IPS-20b (cell line): ENCODE measurements around the gene OPN4.
A peak's percentile ranks its signal among the peaks of the same experiment; 100 is the strongest.

Source experiments
- H3K27ac ChIP-seq: one replicate; pipeline ENCODE4 v1.5.1; 2013; ENCODE audit warnings: low read length
- H3K27me3 ChIP-seq: 2 replicates; pipeline ENCODE4 v1.6.1; 2013; ENCODE audit warnings: mild to moderate bottlenecking, low read length, inconsistent platforms; ENCODE audit not compliant: insufficient read depth
- H3K36me3 ChIP-seq: 2 replicates; pipeline ENCODE4 v1.6.1; 2013; ENCODE audit warnings: low read depth, mild to moderate bottlenecking, inconsistent platforms, low read length, moderate library complexity; ENCODE audit not compliant: insufficient read depth
- H3K4me1 ChIP-seq: 2 replicates; pipeline ENCODE4 v1.6.1; 2013; ENCODE audit warnings: mild to moderate bottlenecking, control low read depth, inconsistent platforms, low read length, moderate library complexity; ENCODE audit not compliant: insufficient read depth
- H3K4me3 ChIP-seq: 2 replicates; pipeline ENCODE4 v1.5.1; 2013; ENCODE audit warnings: mild to moderate bottlenecking, low read length, inconsistent platforms
- H3K9ac ChIP-seq: 2 replicates; pipeline ENCODE4 v1.6.1; 2013; ENCODE audit warnings: low read depth, mild to moderate bottlenecking, inconsistent platforms, low read length, moderate library complexity
- H3K9me3 ChIP-seq: 2 replicates; pipeline ENCODE4 v1.6.1; 2013; ENCODE audit warnings: mild to moderate bottlenecking, low read depth, low read length, inconsistent platforms; ENCODE audit not compliant: insufficient read depth

OPN4 gene

DNA sequence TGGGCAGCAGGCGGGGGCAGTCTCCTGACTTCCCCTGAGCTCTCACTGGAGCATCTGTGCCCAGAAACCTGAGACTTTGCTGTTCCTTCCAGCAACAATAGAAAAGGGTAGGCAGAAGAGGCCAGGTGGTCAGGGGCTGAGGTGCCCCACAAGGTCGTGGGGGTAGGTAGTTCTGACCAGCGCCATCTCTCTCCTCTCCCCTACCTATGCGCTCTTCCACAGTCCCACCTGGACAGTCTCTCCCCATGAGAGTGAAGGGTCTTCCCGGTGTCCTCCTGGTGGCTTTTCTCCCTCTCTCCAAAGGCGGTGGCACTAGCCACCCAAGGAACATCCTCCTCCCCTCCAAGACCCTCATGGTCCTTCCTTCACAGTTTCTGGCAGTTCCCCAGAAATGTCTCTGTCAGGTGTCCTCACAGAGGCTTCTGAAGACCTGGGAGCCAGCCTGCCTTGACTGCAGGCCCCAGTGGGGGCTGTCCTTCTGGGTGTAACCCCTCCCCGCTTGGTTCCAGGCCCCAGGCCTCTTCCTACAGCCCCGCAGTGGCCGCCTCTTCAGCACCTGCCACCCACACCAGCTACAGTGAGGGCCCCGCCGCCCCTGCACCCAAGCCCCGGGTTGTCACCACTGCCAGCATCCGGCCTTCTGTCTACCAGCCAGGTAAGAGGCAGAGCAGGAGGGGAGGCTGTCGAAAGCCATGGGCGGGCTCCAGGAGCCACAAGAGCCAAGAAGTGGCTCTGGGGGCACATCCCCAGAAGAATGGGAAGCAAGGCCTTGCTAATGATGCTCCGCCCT lies 55.2 kb downstream of the OPN4 start:
- no peak overlapping the region for H3K9ac ChIP-seq
- H3K4me3 ChIP-seq, result no peak overlapping the region
- H3K27me3 ChIP-seq, result no peaks in the 10 kb centered on the region
- H3K27ac ChIP-seq, result no peak overlapping the region
- no peaks in the 10 kb centered on the region for H3K36me3 ChIP-seq
- H3K4me1 ChIP-seq, result peaks cover 7% of the 10 kb centered on the region; the same call in 1 of the 2 replicates
- no peaks in the 10 kb centered on the region for H3K9me3 ChIP-seq

DNA sequence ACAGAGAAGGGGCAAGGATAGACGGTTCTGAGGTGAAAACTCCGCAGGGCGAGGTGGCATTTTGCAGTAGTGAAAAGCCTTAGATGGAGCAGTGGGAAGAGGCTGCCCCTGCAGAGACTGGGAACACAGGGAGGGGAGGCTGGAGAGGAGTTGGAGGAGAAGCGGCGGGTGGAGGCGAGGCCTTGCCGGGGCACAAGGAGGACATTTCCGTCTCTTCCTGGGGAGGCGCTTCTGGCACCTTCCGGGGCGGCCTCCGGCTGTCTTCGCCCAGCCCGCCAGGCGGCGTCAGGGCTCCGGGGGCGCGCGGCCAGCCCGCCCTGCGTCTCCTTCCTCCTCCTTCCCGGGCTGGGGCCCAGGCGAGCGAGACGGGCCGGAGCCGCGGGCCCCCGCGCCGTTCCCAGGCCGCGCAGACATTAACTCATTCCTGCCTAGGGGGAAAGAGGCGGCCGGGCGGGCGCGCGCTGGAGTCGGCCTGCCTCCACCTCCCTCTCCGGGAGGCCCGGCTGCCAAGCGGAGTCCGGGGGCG lies 56.7 kb downstream of the OPN4 start:
- Histone ChIP-seq H3K27me3 (no peaks in the 10 kb centered on the region), H3K36me3 (no peaks in the 10 kb centered on the region), H3K4me3 (peak overlapping the region; percentile 78; the same call in 1 of the 2 replicates), H3K27ac (peak overlapping the region; percentile 30), H3K9ac (peak overlapping the region; percentile 57; the same call in 1 of the 2 replicates), H3K9me3 (no peaks in the 10 kb centered on the region), H3K4me1 (peaks cover 6% of the 10 kb centered on the region; the same call in 1 of the 2 replicates)

DNA sequence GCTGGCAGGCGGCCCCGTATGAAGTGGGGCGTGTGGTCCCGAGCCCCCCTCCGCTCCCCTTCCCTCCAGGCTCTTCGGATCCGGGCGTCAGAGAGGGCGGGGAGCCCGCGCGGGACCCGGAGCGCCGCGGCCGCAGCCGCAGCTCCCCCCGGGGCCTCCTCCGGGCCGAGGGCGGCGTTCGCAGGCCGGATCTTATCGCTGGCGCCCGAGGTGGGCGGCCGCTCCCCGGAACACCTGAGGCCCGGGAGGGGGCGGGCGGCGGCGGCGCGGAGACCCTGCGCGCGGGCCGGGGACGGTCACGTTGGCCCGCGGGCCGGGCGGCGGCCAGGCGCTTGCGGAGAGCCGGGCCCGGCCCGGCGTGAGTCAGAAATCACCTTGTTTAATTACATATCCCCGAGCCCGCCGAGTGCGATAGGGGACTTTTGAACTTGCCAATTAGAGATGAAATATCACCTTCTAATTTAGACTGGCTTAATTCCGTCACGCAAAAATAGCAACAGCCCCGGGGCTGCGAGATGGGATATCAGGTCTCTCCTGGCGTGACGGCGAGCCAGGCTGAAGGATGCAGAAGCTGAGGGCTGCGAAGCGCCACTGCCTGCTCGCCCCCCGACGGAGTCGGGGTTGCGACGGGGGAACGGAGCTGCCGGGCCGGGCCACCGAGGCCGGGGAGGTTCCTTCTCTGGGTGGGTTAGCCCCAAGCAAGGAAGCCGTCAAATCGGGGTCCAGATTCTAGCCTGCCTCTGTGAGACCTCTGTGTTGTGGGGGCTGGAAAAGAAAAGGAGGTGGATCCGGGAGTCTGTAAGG lies 57.4 kb downstream of the OPN4 start:
- peaks cover 6% of the 10 kb centered on the region; the same call in 1 of the 2 replicates for H3K4me1 ChIP-seq
- peak overlapping the region; percentile 8 for H3K27ac ChIP-seq
- no peaks in the 10 kb centered on the region for H3K36me3 ChIP-seq
- peak overlapping the region; percentile 78; the same call in 1 of the 2 replicates for H3K9ac ChIP-seq
- peak overlapping the region; percentile 78 for H3K4me3 ChIP-seq
- no peaks in the 10 kb centered on the region for H3K9me3 ChIP-seq
- no peaks in the 10 kb centered on the region for H3K27me3 ChIP-seq

DNA sequence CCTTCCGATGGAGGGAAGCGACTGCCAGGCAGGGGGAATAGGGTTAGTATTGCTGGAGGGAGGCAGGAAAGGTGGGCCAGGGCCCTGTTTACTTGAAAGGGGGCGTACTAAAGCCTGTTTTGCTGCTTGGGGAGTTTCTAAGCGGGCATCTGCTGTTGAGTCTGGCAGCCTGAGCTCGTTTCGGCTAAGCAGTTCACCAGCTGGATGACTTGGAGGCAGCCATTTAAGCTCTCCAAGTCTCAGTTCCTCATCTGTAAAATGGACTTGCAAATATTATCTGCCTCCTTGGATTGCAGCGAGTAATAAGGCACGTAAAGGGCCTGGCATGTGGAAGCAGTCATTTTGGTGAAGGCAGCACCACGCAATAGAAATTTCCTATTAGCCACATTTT lies 58.0 kb downstream of the OPN4 start:
- Histone ChIP-seq H3K4me1 (peaks cover 6% of the 10 kb centered on the region; the same call in 1 of the 2 replicates), H3K36me3 (no peaks in the 10 kb centered on the region), H3K4me3 (peak overlapping the region; percentile 78), H3K27me3 (no peaks in the 10 kb centered on the region), H3K9me3 (no peaks in the 10 kb centered on the region), H3K9ac (peak overlapping the region; percentile 78; the same call in 1 of the 2 replicates), H3K27ac (peak overlapping the region; percentile 8)

DNA sequence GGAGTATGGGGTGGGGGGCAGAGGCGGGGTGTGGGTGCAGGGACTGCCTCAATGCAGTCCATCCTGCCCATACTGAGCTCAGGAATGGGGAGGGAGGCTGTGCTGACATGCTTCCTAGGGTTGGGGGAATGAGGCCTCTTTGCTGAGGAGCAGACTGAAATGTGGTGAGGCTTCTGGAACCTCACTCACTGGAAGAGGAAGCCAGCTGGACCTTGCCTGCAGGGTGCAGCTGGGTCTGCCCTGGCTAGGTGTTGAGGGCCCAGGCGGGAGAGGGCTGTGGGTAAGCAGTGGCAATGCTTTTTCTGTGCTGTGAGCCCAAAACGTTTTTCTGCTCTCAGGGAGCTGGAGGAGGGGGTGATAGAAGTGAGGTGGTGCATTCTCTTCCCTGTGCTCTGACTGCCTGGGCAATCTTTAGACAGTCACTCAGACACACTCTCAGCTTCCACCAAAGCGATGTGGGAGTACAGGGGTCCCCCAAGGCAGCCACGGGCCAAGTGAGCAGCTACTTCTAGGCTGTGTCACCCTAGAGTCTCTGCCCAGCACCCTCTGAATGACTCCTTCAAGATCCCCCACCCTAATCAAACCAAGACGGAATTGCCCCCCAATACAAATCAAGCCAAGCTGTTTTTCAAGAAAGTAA lies 60.9 kb downstream of the OPN4 start:
- Histone ChIP-seq H3K4me1 (peaks cover 6% of the 10 kb centered on the region; the same call in 1 of the 2 replicates), H3K9me3 (no peaks in the 10 kb centered on the region), H3K9ac (no peak overlapping the region), H3K27ac (no peak overlapping the region), H3K36me3 (no peaks in the 10 kb centered on the region), H3K27me3 (no peaks in the 10 kb centered on the region), H3K4me3 (no peak overlapping the region)

DNA sequence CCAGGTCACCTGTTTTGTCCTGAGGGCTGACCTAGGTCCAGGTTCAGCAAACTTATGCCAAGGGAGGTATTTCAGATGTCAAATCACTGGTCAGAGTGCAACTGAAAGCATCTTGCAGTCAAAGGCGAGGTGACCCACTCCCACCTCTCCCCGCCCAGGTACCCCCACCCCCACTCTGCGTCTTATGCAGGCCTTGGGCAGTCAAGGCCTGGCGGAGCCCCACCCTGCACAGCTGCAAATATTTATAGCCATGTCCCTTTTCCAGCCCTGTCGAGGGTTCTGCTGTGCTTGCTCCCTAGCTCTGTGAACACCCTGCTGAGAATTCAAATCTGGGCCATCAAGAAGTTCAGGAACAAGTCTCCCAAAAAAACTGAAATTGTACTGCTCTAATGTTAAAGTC lies 61.5 kb downstream of the OPN4 start:
- H3K9ac ChIP-seq, result no peak overlapping the region
- H3K4me1 ChIP-seq, result peaks cover 3% of the 10 kb centered on the region; the same call in 1 of the 2 replicates
- H3K9me3 ChIP-seq, result no peaks in the 10 kb centered on the region
- no peaks in the 10 kb centered on the region for H3K27me3 ChIP-seq
- no peak overlapping the region for H3K27ac ChIP-seq
- H3K36me3 ChIP-seq, result no peaks in the 10 kb centered on the region
- H3K4me3 ChIP-seq, result no peak overlapping the region
